ENCODE measurements around the gene CDC42BPB.

DNA sequence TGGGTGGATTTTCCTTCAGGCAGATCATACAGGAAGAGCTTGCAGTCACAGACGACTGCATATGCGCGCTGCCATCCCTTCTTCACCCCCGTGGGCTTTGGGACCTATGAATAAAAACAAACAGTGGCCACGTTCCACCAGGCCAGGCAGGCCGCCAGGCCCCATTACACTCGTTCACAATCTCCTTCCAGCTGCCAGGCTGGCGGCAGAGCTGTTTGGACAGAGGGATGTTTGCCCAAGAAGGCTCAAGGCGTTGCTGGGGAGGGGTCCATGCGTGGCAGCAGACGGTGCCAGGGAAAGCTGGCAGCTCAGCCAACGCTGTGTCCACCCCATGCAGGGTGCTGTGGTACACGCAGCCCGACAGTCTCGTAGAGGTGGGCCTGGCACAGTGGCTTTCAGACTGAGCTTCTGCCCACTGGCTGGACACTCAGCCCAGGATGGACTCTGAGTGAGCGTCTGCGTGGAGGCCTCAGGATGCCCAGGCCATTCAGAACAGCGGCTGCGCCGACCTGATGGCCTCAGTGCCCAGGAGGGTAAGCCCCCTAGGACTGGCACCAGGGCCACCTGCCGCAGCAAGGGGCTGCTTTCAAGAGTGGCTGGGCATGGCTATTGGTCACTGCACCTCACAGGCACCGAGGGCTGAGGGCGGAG lies 107.4 kb downstream of the CDC42BPB start:
- TF ChIP-seq, protein P1, sequence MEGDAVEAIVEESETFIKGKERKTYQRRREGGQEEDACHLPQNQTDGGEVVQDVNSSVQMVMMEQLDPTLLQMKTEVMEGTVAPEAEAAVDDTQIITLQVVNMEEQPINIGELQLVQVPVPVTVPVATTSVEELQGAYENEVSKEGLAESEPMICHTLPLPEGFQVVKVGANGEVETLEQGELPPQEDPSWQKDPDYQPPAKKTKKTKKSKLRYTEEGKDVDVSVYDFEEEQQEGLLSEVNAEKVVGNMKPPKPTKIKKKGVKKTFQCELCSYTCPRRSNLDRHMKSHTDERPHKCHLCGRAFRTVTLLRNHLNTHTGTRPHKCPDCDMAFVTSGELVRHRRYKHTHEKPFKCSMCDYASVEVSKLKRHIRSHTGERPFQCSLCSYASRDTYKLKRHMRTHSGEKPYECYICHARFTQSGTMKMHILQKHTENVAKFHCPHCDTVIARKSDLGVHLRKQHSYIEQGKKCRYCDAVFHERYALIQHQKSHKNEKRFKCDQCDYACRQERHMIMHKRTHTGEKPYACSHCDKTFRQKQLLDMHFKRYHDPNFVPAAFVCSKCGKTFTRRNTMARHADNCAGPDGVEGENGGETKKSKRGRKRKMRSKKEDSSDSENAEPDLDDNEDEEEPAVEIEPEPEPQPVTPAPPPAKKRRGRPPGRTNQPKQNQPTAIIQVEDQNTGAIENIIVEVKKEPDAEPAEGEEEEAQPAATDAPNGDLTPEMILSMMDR (IDR thresholded peaks at IDR 0.05; ENCODE audit: insufficient read depth, low read depth, low read length): no peak
- TF ChIP-seq EZH2 (IDR thresholded peaks at IDR 0.05; ENCODE audit: insufficient read depth, low read length): no peak
